SK-N-SH treated with all-trans-retinoic acid at 6 μM for 48 hours (cell line): ENCODE measurements around the gene KRTAP5-2.

Experiments used
- ATAC-seq: fragments of 200-7000 bp; cut with Tn5 transposase; 3 replicates; pipeline ENCODE4 v1.9.1; 2020; ENCODE audit warnings: mild to moderate bottlenecking, moderate library complexity
- ARNTL ChIP-seq: fragments of 450-650 bp; formaldehyde crosslinking; IDR thresholded peaks from 2 replicates; pipeline ENCODE4 v1.5.0; 2020; ENCODE audit warnings: low read depth, mild to moderate bottlenecking, moderate library complexity, borderline replicate concordance
- BACH2 ChIP-seq: fragments of 250-450 bp; sonication (Bioruptor Pico); IDR thresholded peaks from 2 replicates; pipeline ENCODE4 v1.9.0; 2021; ENCODE audit warnings: mild to moderate bottlenecking, borderline replicate concordance
- CSDC2 ChIP-seq: fragments of 250-450 bp; sonication (Bioruptor Pico); IDR thresholded peaks from 2 replicates; pipeline ENCODE4 v1.5.0; 2020; ENCODE audit warnings: mild to moderate bottlenecking, moderate library complexity
- CSRNP3 ChIP-seq: fragments of 250-450 bp; sonication (Bioruptor Pico); IDR thresholded peaks from 2 replicates; pipeline ENCODE4 v1.5.1; 2021; ENCODE audit warnings: mild to moderate bottlenecking, moderate library complexity
- ESRRG ChIP-seq: fragments of 250-450 bp; sonication (Bioruptor Pico); IDR thresholded peaks from 2 replicates; pipeline ENCODE4 v1.6.1; 2021; ENCODE audit warnings: mild to moderate bottlenecking
- GLIS3 ChIP-seq: fragments of 250-450 bp; sonication (Bioruptor Pico); IDR thresholded peaks from 2 replicates; pipeline ENCODE4 v1.5.0; 2020; ENCODE audit warnings: mild to moderate bottlenecking, moderate library complexity
- SNAI2 ChIP-seq: fragments of 250-450 bp; sonication (Bioruptor Pico); IDR thresholded peaks from 2 replicates; pipeline ENCODE4 v1.5.0; 2020; ENCODE audit warnings: mild to moderate bottlenecking, moderate library complexity
- ZC3H10 ChIP-seq: fragments of 250-450 bp; sonication (Bioruptor Pico); IDR thresholded peaks from 2 replicates; pipeline ENCODE4 v1.5.1; 2021; ENCODE audit warnings: mild to moderate bottlenecking, moderate library complexity
- ZFP3 ChIP-seq: fragments of 250-450 bp; sonication (Bioruptor Pico); IDR thresholded peaks from 2 replicates; pipeline ENCODE4 v1.5.0; 2020; ENCODE audit warnings: mild to moderate bottlenecking, moderate library complexity
- ZFP30 ChIP-seq: fragments of 450-650 bp; formaldehyde crosslinking; IDR thresholded peaks from 2 replicates; pipeline ENCODE4 v1.5.0; 2022; ENCODE audit warnings: mild to moderate bottlenecking, moderate library complexity
- ZNF565 ChIP-seq: fragments of 450-650 bp; formaldehyde crosslinking; conservative IDR thresholded peaks from 2 replicates; pipeline ENCODE4 v1.5.0; 2020; ENCODE audit warnings: low read depth, mild to moderate bottlenecking, moderate library complexity
- TF ChIP-seq, protein P1 (sequence below): fragments of 250-450 bp; sonication (Bioruptor Pico); IDR thresholded peaks from 2 replicates; pipeline ENCODE4 v1.8.0; 2020; ENCODE audit warnings: mild to moderate bottlenecking, moderate library complexity, borderline replicate concordance
- TF ChIP-seq, protein P2 (sequence below): fragments of 250-450 bp; sonication (Bioruptor Pico); IDR thresholded peaks from 2 replicates; pipeline ENCODE4 v1.8.0; 2021; ENCODE audit warnings: low read depth, mild to moderate bottlenecking, moderate library complexity, borderline replicate concordance
- TF ChIP-seq, protein P3 (sequence below): fragments of 250-450 bp; sonication (Bioruptor Pico); IDR thresholded peaks from 2 replicates; pipeline ENCODE4 v1.5.0; 2020; ENCODE audit warnings: mild to moderate bottlenecking, moderate library complexity

Gene KRTAP5-2

DNA sequence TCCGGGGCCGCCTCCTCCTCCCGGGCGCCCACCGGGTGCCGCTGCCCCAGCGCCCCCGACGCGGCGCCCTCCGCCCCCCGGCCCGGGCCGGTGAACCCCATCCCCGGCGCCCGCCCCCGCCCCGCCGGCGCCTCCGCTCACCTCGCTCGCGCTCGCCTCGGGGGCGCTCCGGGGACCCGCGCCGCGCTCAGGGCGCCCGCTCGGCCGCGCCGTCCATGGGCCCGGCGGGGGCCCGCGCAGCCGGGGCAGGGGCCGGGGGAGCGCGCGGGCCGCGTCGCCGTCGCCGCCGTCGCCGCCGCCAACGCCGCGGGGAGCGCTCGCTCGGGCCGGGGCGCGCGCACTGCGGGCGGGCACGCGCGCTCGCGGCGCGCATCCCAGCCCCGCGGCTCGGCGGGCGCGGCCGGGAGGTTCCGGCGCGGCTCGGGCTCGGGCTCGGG is 26.3 kb downstream of the KRTAP5-2 start (continued):
- TF ChIP-seq, protein P1, sequence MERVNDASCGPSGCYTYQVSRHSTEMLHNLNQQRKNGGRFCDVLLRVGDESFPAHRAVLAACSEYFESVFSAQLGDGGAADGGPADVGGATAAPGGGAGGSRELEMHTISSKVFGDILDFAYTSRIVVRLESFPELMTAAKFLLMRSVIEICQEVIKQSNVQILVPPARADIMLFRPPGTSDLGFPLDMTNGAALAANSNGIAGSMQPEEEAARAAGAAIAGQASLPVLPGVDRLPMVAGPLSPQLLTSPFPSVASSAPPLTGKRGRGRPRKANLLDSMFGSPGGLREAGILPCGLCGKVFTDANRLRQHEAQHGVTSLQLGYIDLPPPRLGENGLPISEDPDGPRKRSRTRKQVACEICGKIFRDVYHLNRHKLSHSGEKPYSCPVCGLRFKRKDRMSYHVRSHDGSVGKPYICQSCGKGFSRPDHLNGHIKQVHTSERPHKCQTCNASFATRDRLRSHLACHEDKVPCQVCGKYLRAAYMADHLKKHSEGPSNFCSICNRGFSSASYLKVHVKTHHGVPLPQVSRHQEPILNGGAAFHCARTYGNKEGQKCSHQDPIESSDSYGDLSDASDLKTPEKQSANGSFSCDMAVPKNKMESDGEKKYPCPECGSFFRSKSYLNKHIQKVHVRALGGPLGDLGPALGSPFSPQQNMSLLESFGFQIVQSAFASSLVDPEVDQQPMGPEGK (CRISPR knock-in tag): no peak
- TF ChIP-seq SNAI2 (CRISPR knock-in tag): no peak
- no peak for TF ChIP-seq CSDC2

DNA sequence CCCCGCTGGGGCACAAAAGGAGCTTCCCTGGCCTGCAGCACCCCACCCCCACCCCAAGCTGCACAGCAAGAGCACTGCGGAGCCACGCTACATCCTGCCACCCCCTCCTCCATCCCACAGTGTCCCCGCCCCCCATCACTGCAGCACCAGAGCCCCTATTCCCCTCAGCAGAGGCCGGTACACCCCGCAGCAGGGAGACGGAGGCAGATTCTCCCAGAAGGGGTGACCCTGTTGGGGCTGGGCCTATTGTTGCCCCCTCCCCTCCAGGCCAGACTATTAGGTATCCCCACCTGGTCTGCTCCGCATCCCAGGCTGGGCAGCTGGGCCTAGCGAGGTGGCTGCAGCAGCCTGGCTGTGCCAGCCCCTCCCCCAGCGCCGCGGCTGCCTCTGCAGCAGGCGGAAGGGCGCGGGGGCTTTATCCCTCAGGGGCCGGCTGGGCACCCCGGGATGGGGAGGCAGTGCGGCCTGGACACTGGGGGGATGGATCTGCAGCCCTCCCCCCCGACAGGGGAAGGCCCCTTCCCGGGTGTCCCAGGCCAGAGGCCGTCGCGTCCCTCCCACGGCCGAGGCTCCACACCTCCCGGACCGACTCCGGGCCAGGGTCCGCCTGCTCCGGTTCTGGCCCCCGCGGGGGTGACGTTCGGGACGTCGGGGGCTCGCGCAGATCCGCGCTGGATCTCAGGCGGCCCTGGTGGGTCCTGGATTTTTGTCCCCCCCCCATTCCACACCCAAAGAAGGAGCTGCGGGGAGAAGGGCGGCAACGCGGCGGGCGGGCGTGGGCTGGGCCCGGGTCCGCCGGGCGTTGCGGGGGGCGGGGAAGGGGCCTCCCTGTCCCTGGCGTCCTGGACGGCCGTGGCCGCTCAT is 27.0 kb downstream of the KRTAP5-2 start:
- no peak for ATAC-seq
- TF ChIP-seq, protein P1 (CRISPR knock-in tag): no peak
- TF ChIP-seq BACH2 (CRISPR knock-in tag): no peak
- TF ChIP-seq ZFP30 (CRISPR knock-in tag): no peak
- no peak for TF ChIP-seq CSRNP3 (CRISPR knock-in tag)

GRCh38 chr11:1570531-1570895 is 27.6 kb downstream of the KRTAP5-2 start:
- no peak for ATAC-seq
- TF ChIP-seq ZC3H10 (CRISPR knock-in tag): no peak
- no peak for TF ChIP-seq ARNTL (CRISPR knock-in tag)
- no peak for TF ChIP-seq ZFP3 (CRISPR knock-in tag)
- no peak for TF ChIP-seq BACH2 (CRISPR knock-in tag)
- TF ChIP-seq, protein P1 (CRISPR knock-in tag): no peak
- TF ChIP-seq CSDC2: no peak
- TF ChIP-seq, protein P2, sequence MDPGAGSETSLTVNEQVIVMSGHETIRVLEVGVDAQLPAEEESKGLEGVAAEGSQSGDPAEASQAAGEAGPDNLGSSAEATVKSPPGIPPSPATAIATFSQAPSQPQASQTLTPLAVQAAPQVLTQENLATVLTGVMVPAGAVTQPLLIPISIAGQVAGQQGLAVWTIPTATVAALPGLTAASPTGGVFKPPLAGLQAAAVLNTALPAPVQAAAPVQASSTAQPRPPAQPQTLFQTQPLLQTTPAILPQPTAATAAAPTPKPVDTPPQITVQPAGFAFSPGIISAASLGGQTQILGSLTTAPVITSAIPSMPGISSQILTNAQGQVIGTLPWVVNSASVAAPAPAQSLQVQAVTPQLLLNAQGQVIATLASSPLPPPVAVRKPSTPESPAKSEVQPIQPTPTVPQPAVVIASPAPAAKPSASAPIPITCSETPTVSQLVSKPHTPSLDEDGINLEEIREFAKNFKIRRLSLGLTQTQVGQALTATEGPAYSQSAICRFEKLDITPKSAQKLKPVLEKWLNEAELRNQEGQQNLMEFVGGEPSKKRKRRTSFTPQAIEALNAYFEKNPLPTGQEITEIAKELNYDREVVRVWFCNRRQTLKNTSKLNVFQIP (CRISPR knock-in tag): no peak
- no peak for TF ChIP-seq ESRRG (CRISPR knock-in tag)
- TF ChIP-seq GLIS3: no peak
- TF ChIP-seq, protein P3, sequence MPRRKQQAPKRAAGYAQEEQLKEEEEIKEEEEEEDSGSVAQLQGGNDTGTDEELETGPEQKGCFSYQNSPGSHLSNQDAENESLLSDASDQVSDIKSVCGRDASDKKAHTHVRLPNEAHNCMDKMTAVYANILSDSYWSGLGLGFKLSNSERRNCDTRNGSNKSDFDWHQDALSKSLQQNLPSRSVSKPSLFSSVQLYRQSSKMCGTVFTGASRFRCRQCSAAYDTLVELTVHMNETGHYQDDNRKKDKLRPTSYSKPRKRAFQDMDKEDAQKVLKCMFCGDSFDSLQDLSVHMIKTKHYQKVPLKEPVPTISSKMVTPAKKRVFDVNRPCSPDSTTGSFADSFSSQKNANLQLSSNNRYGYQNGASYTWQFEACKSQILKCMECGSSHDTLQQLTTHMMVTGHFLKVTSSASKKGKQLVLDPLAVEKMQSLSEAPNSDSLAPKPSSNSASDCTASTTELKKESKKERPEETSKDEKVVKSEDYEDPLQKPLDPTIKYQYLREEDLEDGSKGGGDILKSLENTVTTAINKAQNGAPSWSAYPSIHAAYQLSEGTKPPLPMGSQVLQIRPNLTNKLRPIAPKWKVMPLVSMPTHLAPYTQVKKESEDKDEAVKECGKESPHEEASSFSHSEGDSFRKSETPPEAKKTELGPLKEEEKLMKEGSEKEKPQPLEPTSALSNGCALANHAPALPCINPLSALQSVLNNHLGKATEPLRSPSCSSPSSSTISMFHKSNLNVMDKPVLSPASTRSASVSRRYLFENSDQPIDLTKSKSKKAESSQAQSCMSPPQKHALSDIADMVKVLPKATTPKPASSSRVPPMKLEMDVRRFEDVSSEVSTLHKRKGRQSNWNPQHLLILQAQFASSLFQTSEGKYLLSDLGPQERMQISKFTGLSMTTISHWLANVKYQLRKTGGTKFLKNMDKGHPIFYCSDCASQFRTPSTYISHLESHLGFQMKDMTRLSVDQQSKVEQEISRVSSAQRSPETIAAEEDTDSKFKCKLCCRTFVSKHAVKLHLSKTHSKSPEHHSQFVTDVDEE (CRISPR knock-in tag): no peak
- TF ChIP-seq ZNF565 (CRISPR knock-in tag): no peak
